HPDE6-E6E7 (cell line): ENCODE data around the gene NCOR2.

ENCODE experiments used
- DNase-seq: peaks from one replicate; pipeline ENCODE4 v3.0.0; 2011; ENCODE audit warnings: missing footprints; ENCODE audit errors: extremely low spot score

Gene NCOR2

DNA sequence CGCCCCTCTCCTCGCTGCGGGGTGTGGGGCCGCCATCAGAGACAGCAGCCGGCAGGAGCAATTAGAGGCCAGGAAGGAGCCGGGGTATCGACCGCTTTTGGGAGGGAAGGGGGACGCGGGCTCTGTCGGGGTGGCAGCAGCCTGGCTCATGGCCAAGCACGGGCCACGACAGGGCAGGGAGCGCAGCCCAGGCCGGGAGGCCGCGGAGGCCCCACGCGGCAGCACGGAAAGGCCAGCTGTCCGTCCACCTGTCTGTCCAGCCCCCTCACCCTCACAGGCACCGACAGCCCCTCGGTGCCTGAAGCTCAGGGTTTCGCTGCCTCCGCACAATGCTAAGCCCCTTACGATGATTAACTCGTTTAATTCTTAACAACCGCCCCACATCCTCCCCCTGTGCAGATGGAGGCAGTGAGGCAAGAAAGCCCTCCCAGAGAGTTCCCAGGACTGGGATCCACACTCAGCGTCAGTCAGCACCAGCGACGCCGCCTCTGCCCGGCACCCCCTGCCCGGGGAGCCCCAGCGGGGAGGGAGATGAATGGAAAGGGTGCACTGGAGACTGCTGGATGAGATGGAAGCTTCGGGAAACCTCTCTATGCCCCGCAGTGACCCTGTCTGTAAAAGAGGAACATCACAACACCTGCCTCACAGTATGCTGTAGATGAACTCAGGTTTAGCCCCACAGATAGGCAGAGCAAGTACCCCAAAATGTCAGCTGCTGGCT, 23.7 kb downstream of the NCOR2 start:
- no peak for DNase-seq

- DNase-seq = no peak
These were observed 24.3 kb downstream of the NCOR2 start for GRCh38 chr12:124543052-124543589.

GRCh38 chr12:124542021-124542949, 25.1 kb downstream of the NCOR2 start:
- no peak for DNase-seq

- DNase-seq = no peak
These were observed 26.1 kb downstream of the NCOR2 start for GRCh38 chr12:124541322-124541721.

DNA sequence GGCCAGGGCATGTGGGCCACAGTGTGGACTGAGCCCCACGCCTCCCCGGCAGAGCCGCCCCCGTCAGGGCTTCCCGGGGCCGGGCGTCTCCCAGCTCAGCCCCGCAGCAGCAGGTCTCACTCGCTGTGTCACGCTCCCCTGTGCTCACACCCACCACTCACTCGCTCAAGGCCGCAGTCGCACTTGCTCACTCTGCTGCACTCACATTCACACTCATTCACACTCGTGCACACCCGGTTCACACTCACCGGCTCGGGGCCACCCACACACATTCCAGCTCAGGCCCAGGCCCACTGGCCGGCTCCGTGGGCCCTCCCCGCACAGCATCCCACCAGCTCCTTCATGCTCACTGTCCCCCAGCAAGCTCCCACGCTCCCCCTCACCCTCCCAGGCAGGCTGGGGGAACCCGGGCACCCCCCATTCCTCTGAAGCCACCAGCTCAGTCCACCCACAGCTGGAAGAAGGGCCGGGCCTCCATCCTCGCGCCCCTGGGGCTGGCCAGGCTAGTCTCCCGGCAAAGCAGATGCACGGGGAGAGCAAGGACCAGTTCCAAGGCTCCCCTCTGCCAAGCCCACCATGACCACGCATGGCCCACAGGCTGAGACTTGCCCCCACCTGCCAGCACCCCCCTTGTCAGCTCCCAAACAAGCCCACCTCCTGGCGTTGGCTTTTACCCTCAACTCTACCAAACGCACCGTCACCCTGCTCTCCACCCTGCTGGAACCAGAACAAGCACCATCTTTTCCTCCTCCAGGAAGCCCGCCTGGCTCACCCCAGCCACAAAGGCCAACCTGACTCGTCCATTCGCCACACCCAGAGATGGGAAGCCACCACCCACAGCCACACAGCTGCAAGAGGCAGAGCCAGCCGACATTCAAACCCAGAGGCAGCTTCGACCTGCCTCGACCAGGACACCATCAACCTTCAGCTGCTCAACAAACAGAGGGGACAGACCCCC, 28.0 kb downstream of the NCOR2 start:
- no peak for DNase-seq

GRCh38 chr12:124538194-124539082, 29.0 kb downstream of the NCOR2 start:
- DNase-seq = no peak

DNA sequence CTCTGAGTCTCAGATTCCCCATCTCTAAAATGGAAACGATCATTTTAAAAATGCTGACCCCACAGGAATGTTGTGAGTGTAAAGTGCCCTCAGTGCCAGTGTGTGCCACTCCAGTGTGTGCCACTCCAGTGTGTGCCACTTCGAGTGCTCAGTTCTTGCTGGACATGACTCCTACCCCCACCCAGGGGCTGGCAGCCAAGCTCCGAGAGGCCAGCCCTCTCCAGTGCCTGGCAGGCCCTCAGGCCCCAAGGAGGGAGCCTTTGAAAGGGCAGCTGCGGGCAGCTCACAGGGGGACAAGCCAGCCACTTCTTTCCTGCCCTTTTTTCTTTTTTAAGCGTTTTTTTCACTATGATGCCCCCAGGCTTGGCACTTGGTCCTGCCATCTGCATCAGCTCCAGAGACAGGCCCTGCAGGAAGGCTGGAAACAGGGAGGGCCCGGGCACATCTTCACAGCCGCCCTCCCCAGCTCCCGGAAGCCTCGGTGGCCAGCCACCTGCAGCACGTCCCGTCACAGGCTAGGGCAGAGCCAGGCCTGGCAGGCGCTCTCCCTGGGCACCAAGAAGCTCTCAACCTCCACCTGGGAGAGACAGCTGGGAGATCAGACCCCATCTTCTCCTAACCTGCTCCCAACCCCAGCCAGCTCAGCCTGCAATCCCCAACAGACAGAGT, 29.8 kb downstream of the NCOR2 start:
- no peak for DNase-seq

DNA sequence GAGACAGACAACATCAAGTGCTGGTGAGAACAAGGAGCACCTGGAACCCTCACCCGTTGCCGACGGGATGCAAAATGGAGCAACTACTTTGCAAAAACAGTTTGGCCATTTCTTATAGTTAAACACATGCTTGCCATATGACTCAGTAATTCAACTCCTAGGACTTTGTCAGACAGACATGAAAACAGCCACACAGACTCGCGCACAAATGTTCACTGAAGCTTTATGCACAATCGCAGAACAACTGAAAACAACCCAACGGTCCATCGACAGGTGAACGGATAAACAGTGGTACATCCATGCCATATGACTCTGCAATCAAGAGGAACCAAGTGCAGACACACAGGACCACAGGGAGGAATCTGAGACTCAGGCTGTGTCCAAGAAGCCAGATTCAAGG, 30.8 kb downstream of the NCOR2 start:
- DNase-seq = no peak

GRCh38 chr12:124534776-124535740, 32.4 kb downstream of the NCOR2 start:
- DNase-seq = no peak

- DNase-seq = no peak
These were observed 34.0 kb downstream of the NCOR2 start for GRCh38 chr12:124533456-124533855.

DNA sequence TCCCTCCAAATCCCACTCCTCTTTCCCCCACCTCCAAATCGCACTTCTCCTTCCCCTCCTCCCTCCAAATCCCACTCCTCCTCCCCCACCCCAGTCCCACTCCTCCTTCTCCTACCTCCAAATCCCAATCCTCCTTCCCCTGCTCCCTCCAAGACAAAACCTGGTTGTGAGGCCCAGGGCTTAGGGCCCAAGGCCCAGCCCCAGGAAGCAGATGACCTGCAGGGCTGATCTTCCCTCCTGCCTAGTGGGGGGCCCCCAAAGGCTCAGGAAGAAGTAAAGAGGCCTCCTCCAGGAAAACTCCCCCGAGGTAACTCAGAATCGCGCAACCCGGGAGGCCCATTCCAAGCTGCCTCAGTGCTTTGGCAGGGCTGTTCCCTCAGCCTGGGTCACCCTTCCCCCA, 34.4 kb downstream of the NCOR2 start:
- DNase-seq = no peak

DNA sequence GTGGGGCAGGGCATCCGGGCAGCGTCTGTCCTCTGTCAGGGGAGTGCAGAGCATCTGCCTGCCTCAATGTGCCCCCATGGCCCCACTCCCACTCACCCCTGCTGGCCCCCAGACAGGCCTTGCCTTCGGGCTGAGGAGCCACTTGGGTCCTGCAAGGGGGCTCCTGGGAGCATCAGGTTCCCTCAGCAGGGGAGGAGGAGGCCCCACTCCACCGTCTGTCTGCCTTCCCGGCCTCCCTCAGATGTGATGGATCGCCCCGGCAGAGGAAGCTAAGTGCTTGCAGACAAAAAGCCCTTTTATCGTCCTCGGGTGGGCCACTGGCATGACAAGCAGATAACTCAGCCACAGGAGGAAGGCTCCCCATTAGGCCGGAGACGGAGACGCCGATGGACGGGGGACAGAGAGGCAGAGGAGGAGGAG, 35.1 kb downstream of the NCOR2 start:
- no peak for DNase-seq

DNA sequence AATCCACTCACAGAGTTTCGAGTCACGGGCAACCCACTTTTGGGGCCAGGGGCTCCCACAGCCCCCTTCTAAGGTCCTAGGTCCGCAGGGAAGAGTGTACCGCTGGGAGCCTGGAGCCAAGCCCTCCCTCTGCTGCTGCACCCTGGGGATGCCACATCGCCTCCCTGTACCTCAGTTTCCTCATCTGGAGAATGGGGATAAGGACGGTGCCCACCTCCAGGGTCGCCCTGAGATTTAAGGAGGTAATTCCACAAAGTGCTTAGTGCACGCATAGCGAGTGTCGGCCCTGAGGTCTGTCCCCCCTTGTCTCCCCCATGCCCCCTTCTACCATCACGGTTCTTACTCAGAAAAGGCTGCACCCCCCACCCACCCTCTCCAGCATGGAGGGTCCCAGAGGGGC, 35.5 kb downstream of the NCOR2 start:
- no peak for DNase-seq

- DNase-seq = no peak
These were observed 36.1 kb downstream of the NCOR2 start for GRCh38 chr12:124531281-124531745.

DNA sequence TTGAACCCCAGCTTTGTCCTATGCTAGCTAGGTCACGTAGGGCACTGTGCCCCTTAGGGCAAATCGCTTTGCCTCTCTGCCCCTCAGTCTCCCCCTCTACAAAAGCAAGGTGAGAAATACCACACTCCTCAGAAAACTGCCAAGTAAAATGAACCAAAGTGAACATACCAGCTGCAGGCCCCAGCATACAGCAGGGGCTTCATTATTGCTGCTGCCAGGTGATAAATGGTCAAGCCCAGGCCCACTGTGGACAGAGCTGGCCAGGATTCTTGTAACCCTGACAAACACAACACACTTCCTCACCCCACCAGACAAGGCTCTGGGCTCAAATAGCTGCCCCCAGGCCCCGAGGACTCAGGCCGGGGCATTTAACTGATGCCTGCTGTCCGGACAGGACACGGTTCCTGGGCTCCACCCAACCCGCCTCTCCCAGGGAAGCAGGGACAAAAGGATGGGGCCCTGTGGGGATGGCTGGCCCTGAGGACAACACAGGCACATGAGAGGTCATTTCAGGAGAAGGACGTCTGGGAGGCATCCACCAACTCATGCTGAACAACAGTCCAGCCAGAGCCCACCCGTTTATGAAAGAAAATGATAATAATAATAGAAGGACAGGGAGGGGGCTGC, 36.7 kb downstream of the NCOR2 start:
- DNase-seq = no peak

GRCh38 chr12:124529565-124530276, 37.7 kb downstream of the NCOR2 start:
- no peak for DNase-seq

DNA sequence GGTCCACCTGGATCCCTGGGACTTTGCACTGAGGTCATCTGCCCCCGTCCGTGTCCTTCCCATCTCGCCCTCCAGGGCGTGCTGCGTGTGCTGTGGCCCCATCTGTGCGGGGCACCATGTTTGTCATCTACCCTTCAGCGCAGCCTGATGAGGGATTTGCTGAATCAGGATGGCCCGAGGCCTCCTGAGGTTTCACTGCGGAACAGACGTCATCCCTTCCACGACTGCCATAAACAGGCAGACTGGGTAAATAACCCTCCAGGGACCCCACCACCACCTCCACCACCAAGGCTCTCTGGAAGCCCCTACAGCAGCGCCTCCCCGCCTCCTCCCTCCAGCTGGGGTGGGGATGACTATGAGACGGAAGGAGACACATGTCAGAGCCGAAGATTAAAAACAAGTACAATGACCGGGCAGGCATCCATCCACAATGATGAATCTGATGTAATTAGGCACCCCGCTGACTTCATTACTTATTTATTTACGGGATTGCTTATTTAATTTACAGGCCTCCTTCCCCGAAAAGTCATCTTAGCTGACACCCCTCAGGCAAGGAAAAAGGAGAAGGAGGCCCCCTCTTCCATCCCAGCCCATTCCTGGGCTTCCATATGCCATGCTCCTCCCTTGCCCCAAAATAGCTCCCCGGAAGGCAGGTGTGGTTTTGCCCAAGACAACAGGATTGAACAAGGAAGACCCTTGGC, 39.4 kb downstream of the NCOR2 start:
- DNase-seq = no peak
